IMR-90 (cell line): Measurements from ENCODE around the gene ME3. TPM values are rescaled to one million over a fixed set of nuclear protein-coding genes. Genes with fewer than 3 reads are reported as not detected.

Experiments
- ATAC-seq: fragments of 200-7000 bp; cut with Tn5 transposase; 2 replicates; pipeline ENCODE4 v1.9.1; 2020; ENCODE audit warnings: low read depth, mild to moderate bottlenecking, moderate library complexity
- BruUV-seq: library from RNA; stranded (reverse); fragments of 400-500 nt; replicated peaks from 2 replicates; lab custom pipeline; 2021; lab: Mats Ljungman, UMichigan
- CTCF ChIA-PET: fragments of 300-600 bp; formaldehyde crosslinking; extraction: SDS; loops from one replicate; lab custom pipeline; 2021; ENCODE audit warnings: antibody characterized with exemption; lab: Yijun Ruan, JAX
- POLR2A ChIA-PET: fragments of 300-600 bp; sonication (Branson Sonifier 250); formaldehyde crosslinking; loops from one replicate; lab custom pipeline; 2022; ENCODE audit warnings: antibody characterized with exemption; ENCODE audit not compliant: unreplicated experiment; lab: Charles Lee
- DNase-seq: peaks from one replicate; pipeline ENCODE4 v3.0.0; 2013
- H2AFZ ChIP-seq: replicated peaks from 2 replicates; pipeline ENCODE3; 2013; ENCODE audit warnings: low read length, mild to moderate bottlenecking; ENCODE audit not compliant: poor library complexity
- H2AK5ac ChIP-seq: 2 replicates; pipeline ENCODE4 v1.6.1; 2013; ENCODE audit warnings: low read depth, low read length, inconsistent platforms
- H2AK9ac ChIP-seq: replicated peaks from 2 replicates; pipeline ENCODE3; 2013; ENCODE audit warnings: mild to moderate bottlenecking, low read depth, low read length, moderate library complexity; ENCODE audit not compliant: poor library complexity
- H2BK120ac ChIP-seq: 2 replicates; pipeline ENCODE4 v1.6.1; 2013; ENCODE audit warnings: low read depth, low read length, inconsistent platforms
- H2BK15ac ChIP-seq: 3 replicates; pipeline ENCODE4 v1.6.1; 2013; ENCODE audit warnings: low read depth, low read length, inconsistent platforms
- H2BK20ac ChIP-seq: 2 replicates; pipeline ENCODE4 v1.6.1; 2013; ENCODE audit warnings: low read depth, mild to moderate bottlenecking, inconsistent platforms, low read length, moderate library complexity
- H2BK5ac ChIP-seq: 2 replicates; pipeline ENCODE4 v1.6.1; 2013; ENCODE audit warnings: mild to moderate bottlenecking, low read depth, low read length, inconsistent platforms; ENCODE audit not compliant: poor library complexity, severe bottlenecking
- H3K14ac ChIP-seq: replicated peaks from 2 replicates; pipeline ENCODE4 v1.6.1; 2013; ENCODE audit warnings: low read depth, low read length, inconsistent platforms
- H3K18ac ChIP-seq: 2 replicates; pipeline ENCODE4 v1.6.1; 2013; ENCODE audit warnings: low read depth, low read length, control low read depth
- H3K23ac ChIP-seq: 2 replicates; pipeline ENCODE4 v1.6.1; 2013; ENCODE audit warnings: low read depth, low read length, inconsistent platforms
- H3K27ac ChIP-seq: 2 replicates; pipeline ENCODE4 v1.5.1; 2013; ENCODE audit warnings: mild to moderate bottlenecking, control low read depth, low read length; ENCODE audit not compliant: insufficient read depth
- H3K27me3 ChIP-seq: 2 replicates; pipeline ENCODE4 v1.6.1; 2013; ENCODE audit warnings: low read length; ENCODE audit not compliant: control insufficient read depth, insufficient read depth
- H3K36me3 ChIP-seq: 2 replicates; pipeline ENCODE4 v1.6.1; 2013; ENCODE audit warnings: low read length, mixed read lengths; ENCODE audit not compliant: control insufficient read depth, insufficient read depth
- H3K4ac ChIP-seq: 2 replicates; pipeline ENCODE4 v1.6.1; 2013; ENCODE audit warnings: low read depth, low read length, inconsistent platforms
- H3K4me1 ChIP-seq: 2 replicates; pipeline ENCODE4 v1.6.1; 2013; ENCODE audit warnings: low read length, mixed read lengths; ENCODE audit not compliant: control insufficient read depth, insufficient read depth
- H3K4me2 ChIP-seq: 2 replicates; pipeline ENCODE4 v1.6.1; 2013; ENCODE audit warnings: low read depth, mild to moderate bottlenecking, control low read depth, low read length, moderate library complexity
- H3K4me3 ChIP-seq: 2 replicates; pipeline ENCODE4 v1.5.1; 2013; ENCODE audit warnings: low read depth, mild to moderate bottlenecking, control low read depth, low read length, moderate library complexity; ENCODE audit not compliant: insufficient read depth
- H3K56ac ChIP-seq: 2 replicates; pipeline ENCODE4 v1.6.1; 2013; ENCODE audit warnings: low read length, inconsistent platforms; ENCODE audit not compliant: insufficient read depth; ENCODE audit errors: extremely low read depth
- H3K79me1 ChIP-seq, 2 experiments: 2 replicates each; pipeline ENCODE4 v1.6.1; 2013; ENCODE audit warnings: low read length in 2 of 2, inconsistent platforms in 1 of 2, low read depth in 1 of 2
- H3K9ac ChIP-seq: 2 replicates; pipeline ENCODE4 v1.6.1; 2013; ENCODE audit warnings: low read depth, low read length, control low read depth
- H3K9me1 ChIP-seq: 2 replicates; pipeline ENCODE4 v1.6.1; 2013; ENCODE audit warnings: low read length, inconsistent platforms; ENCODE audit not compliant: insufficient read depth
- H3K9me3 ChIP-seq: 2 replicates; pipeline ENCODE4 v1.6.1; 2013; ENCODE audit warnings: low read length; ENCODE audit not compliant: control insufficient read depth, insufficient read depth
- H4K20me1 ChIP-seq: 2 replicates; pipeline ENCODE4 v1.6.1; 2013; ENCODE audit warnings: low read length, inconsistent platforms; ENCODE audit not compliant: insufficient read depth
- H4K5ac ChIP-seq: 2 replicates; pipeline ENCODE4 v1.6.1; 2013; ENCODE audit warnings: mild to moderate bottlenecking, low read depth, low read length, control low read depth
- H4K8ac ChIP-seq, 2 experiments: 2 replicates each; pipeline ENCODE4 v1.6.1; 2013; ENCODE audit warnings: low read depth in 2 of 2, low read length in 2 of 2, control low read depth in 1 of 2, inconsistent platforms in 1 of 2
- H4K91ac ChIP-seq: 2 replicates; pipeline ENCODE4 v1.6.1; 2013; ENCODE audit warnings: low read depth, low read length, inconsistent platforms; ENCODE audit not compliant: insufficient read depth
- CEBPB ChIP-seq: IDR thresholded peaks from 2 replicates; pipeline ENCODE4 v1.6.1; 2012; ENCODE audit warnings: low read depth, low read length, improper control_type of control experiment
- FOS ChIP-seq: fragments of 150-350 bp; IDR thresholded peaks from 2 replicates; pipeline ENCODE4 v1.6.1; 2016; ENCODE audit warnings: low read depth, low read length
- MAFK ChIP-seq: IDR thresholded peaks from 2 replicates; pipeline ENCODE4 v1.6.1; 2012; ENCODE audit warnings: low read depth, low read length, improper control_type of control experiment
- MAZ ChIP-seq: IDR thresholded peaks from 2 replicates; pipeline ENCODE4 v1.6.1; 2012; ENCODE audit warnings: low read depth, mild to moderate bottlenecking, low read length, improper control_type of control experiment, moderate library complexity, borderline replicate concordance
- MXI1 ChIP-seq: IDR thresholded peaks from 2 replicates; pipeline ENCODE4 v1.6.1; 2012; ENCODE audit warnings: low read depth, mild to moderate bottlenecking, low read length, moderate library complexity, borderline replicate concordance
- POLR2A ChIP-seq: IDR thresholded peaks from 2 replicates; pipeline ENCODE4 v1.6.1; 2012; ENCODE audit warnings: mild to moderate bottlenecking, low read depth, low read length
- RAD21 ChIP-seq: IDR thresholded peaks from 2 replicates; pipeline ENCODE4 v1.6.1; 2012; ENCODE audit warnings: low read length, improper control_type of control experiment
- RFX5 ChIP-seq: IDR thresholded peaks from 2 replicates; pipeline ENCODE4 v1.8.0; 2012; ENCODE audit warnings: low read depth, mild to moderate bottlenecking, low read length, moderate library complexity
- dilution Hi-C: fragments of 300-500 bp; cut with HindIII; formaldehyde crosslinking; loops from one replicate; pipeline ENCODE4 v1.14.3; 2018; ENCODE audit warnings: low sequenced_read_pairs; ENCODE audit not compliant: unreplicated experiment
- in situ Hi-C: fragments of 300-500 bp; cut with MboI; formaldehyde crosslinking; loops from 3 replicates; pipeline ENCODE4 v1.14.3; 2019; ENCODE audit warnings: low sequenced_read_pairs, inconsistent platforms, mixed read lengths
- intact Hi-C: fragments of 100-400 bp; cut with micrococcal nuclease; formaldehyde crosslinking; loops from 2 replicates; pipeline ENCODE4 v1.10.0; 2022
- polyA plus RNA-seq, 3 experiments: library from polyadenylated mRNA; depleted of rRNA; stranded (reverse); fragments of >200 nt; gene quantifications; 2 replicates each; pipeline ENCODE4 v1.2.3, GENCODE V29; 2012; ENCODE audit warnings: low replicate concordance in 1 of 3
- total RNA-seq: library from RNA; depleted of rRNA; stranded (reverse); fragments of >200 nt; gene quantifications from 2 replicates; pipeline ENCODE4 v1.2.3, GENCODE V29; 2012

The ME3 gene
- total and polyA plus RNA-seq, 2 of the 4 experiments (the other 2 are of a cell fraction), result 7.8 to 9.0 TPM

DNA sequence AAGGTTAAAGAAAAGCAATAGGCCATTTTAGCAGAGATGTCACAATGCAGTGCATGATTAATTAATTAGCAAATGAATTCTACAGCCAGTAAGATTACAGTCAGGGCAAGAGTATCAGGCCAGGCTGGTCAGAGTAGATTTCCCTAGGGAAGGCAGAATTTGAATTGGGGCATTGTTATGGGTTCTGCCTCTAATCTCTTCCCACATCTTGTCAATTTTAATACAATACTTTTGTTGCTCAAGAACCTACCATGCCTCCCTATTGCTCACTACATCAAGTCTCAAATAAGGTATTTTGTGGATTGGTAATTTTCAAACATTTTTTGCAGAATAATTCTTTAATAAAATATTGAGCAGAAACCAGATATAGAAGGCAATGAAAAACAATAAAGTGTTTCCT lies 194.1 kb downstream of the ME3 start:
- Histone ChIP-seq H3K4me3 (no peak overlapping the region), H2AFZ (no peak overlapping the region), H3K23ac (no peak overlapping the region), H3K9me3 (no peaks in the 10 kb centered on the region), H4K8ac (no peak overlapping the region), H3K4ac (no peak overlapping the region), H4K20me1 (no peaks in the 10 kb centered on the region), H3K4me2 (no peak overlapping the region), H3K27ac (no peak overlapping the region), H3K27me3 (no peaks in the 10 kb centered on the region), H3K36me3 (no peaks in the 10 kb centered on the region), H3K9ac (no peak overlapping the region), H2BK120ac (no peak overlapping the region), H2BK20ac (no peak overlapping the region), H3K4me1 (peaks cover 16% of the 10 kb centered on the region), H2BK15ac (no peak overlapping the region), H4K91ac (no peak overlapping the region), H3K14ac (no peak overlapping the region), H3K56ac (no peak overlapping the region), H3K18ac (no peak overlapping the region), H4K5ac (no peak overlapping the region), H2AK9ac (no peak overlapping the region), H2BK5ac (no peak overlapping the region), H3K9me1 (peaks cover 34% of the 10 kb centered on the region), H3K79me1 (no peaks in the 10 kb centered on the region; a peak in 1 of 4 replicates), H2AK5ac (no peak overlapping the region)
- dilution Hi-C loops, result no loop called here
- intact Hi-C loops, result no loop called here
- in situ Hi-C loops, result no loop called here
- POLR2A ChIA-PET, result no interaction called here
- CTCF ChIA-PET, result no interaction called here
- DNase-seq (no peak), ATAC-seq (no peak)
- TF ChIP-seq RFX5 (no peak), RAD21 (no peak), FOS (no peak), MAZ (no peak), POLR2A (no peak), CEBPB (no peak), MAFK (no peak), MXI1 (no peak)
- BruUV-seq, result no TSS peak
